SK-N-SH (cell line): ENCODE data around the gene CCDC69.

Source experiments
- CHD2 ChIP-seq: fragments of 150-350 bp; IDR thresholded peaks from 2 replicates; pipeline ENCODE4 v1.6.1; 2018; ENCODE audit warnings: low read length; ENCODE audit not compliant: partially characterized antibody
- EP300 ChIP-seq, 2 experiments: IDR thresholded peaks; 2 replicates each; pipeline versions ENCODE4 v1.4.0 to v1.6.1; 2012; ENCODE audit warnings: borderline replicate concordance in 1 of 2, low read depth in 1 of 2, low read length in 1 of 2
- EZH2phosphoT487 ChIP-seq: fragments of 200-600 bp; sonication (generic); IDR thresholded peaks from 2 replicates; pipeline ENCODE4 v1.6.1; 2017; ENCODE audit warnings: low read depth, mixed run types, mild to moderate bottlenecking, antibody characterized with exemption, moderate library complexity, borderline replicate concordance
- FOXM1 ChIP-seq: IDR thresholded peaks from 2 replicates; pipeline ENCODE4 v1.4.0; 2012; ENCODE audit warnings: low read depth, mild to moderate bottlenecking
- GATA2 ChIP-seq: sonication (generic); formaldehyde crosslinking; IDR thresholded peaks from 2 replicates; pipeline ENCODE4 v1.5.0; 2020; ENCODE audit warnings: mild to moderate bottlenecking, missing genetic modification reagents
- POLR2AphosphoS5 ChIP-seq: IDR thresholded peaks from 2 replicates; pipeline ENCODE4 v1.6.1; 2012; ENCODE audit warnings: low read depth, low read length
- RCOR1 ChIP-seq: fragments of 150-350 bp; IDR thresholded peaks from 2 replicates; pipeline ENCODE4 v1.6.1; 2017; ENCODE audit warnings: antibody characterized with exemption, low read length
- SIN3A ChIP-seq: IDR thresholded peaks from 2 replicates; pipeline ENCODE4 v1.6.1; 2012; ENCODE audit warnings: low read depth, mild to moderate bottlenecking, low read length, moderate library complexity, borderline replicate concordance
- TF ChIP-seq, protein P1 (sequence below): fragments of 200-600 bp; sonication (generic); IDR thresholded peaks from 2 replicates; pipeline ENCODE4 v1.6.1; 2017; ENCODE audit warnings: antibody characterized with exemption, mild to moderate bottlenecking, moderate library complexity
- TF ChIP-seq, protein P2 (sequence below): fragments of 150-350 bp; IDR thresholded peaks from 2 replicates; pipeline ENCODE4 v1.6.1; 2016; ENCODE audit warnings: mild to moderate bottlenecking, low read depth, low read length
- TF ChIP-seq, protein P3 (sequence below): IDR thresholded peaks from 2 replicates; pipeline ENCODE4 v1.4.0; 2012; ENCODE audit warnings: low read depth
- TF ChIP-seq, protein P4 (sequence below): IDR thresholded peaks from 2 replicates; pipeline ENCODE4 v1.4.0; 2012; ENCODE audit warnings: low read depth, borderline replicate concordance

DNA sequence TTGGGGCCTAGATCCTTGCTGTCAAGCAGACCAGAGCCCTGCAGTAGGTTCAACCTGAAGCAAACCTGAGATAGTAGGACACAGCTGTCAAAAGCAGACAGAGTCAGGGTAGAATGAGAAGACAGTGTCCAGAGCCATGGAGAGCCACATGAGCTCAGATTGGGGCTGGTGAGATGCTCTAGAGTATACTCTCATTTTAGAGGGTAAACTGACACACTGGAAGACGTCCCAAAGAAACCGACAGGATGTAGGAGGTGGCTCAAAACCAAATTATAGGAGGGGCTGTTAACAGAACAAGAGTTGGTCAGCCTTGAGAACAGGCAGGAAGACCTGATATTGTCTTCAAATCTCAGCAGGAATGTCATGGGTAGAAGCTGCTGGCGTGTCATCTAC is 11.5 kb downstream of the CCDC69 start:
- TF ChIP-seq EZH2phosphoT487 = no peak
- TF ChIP-seq, protein P1, sequence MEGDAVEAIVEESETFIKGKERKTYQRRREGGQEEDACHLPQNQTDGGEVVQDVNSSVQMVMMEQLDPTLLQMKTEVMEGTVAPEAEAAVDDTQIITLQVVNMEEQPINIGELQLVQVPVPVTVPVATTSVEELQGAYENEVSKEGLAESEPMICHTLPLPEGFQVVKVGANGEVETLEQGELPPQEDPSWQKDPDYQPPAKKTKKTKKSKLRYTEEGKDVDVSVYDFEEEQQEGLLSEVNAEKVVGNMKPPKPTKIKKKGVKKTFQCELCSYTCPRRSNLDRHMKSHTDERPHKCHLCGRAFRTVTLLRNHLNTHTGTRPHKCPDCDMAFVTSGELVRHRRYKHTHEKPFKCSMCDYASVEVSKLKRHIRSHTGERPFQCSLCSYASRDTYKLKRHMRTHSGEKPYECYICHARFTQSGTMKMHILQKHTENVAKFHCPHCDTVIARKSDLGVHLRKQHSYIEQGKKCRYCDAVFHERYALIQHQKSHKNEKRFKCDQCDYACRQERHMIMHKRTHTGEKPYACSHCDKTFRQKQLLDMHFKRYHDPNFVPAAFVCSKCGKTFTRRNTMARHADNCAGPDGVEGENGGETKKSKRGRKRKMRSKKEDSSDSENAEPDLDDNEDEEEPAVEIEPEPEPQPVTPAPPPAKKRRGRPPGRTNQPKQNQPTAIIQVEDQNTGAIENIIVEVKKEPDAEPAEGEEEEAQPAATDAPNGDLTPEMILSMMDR = no peak
- no peak for TF ChIP-seq RCOR1
- no peak for TF ChIP-seq POLR2AphosphoS5
- TF ChIP-seq FOXM1 = no peak
- TF ChIP-seq, protein P2, sequence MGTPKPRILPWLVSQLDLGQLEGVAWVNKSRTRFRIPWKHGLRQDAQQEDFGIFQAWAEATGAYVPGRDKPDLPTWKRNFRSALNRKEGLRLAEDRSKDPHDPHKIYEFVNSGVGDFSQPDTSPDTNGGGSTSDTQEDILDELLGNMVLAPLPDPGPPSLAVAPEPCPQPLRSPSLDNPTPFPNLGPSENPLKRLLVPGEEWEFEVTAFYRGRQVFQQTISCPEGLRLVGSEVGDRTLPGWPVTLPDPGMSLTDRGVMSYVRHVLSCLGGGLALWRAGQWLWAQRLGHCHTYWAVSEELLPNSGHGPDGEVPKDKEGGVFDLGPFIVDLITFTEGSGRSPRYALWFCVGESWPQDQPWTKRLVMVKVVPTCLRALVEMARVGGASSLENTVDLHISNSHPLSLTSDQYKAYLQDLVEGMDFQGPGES = no peak
- TF ChIP-seq, protein P3, sequence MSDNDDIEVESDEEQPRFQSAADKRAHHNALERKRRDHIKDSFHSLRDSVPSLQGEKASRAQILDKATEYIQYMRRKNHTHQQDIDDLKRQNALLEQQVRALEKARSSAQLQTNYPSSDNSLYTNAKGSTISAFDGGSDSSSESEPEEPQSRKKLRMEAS = no peak
- TF ChIP-seq CHD2 = no peak
- TF ChIP-seq SIN3A = no peak
- TF ChIP-seq, protein P4, sequence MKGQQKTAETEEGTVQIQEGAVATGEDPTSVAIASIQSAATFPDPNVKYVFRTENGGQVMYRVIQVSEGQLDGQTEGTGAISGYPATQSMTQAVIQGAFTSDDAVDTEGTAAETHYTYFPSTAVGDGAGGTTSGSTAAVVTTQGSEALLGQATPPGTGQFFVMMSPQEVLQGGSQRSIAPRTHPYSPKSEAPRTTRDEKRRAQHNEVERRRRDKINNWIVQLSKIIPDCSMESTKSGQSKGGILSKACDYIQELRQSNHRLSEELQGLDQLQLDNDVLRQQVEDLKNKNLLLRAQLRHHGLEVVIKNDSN = no peak
- TF ChIP-seq GATA2 (CRISPR knock-in tag) = no peak
- TF ChIP-seq EP300 (IDR thresholded peaks at IDR 0.05; ENCODE audit: borderline replicate concordance in 1 of 2, low read depth in 1 of 2, low read length in 1 of 2) = no peak
